ENCODE results near the gene SAPCD1.
A peak's percentile ranks its signal among the peaks of the same experiment; 100 is the strongest.

SAPCD1 gene

GRCh38 chr6:31725502-31726350 is 36.7 kb upstream of the SAPCD1 start:
- Mint-ChIP-seq H3K4me3 (no peak overlapping the region), H3K27me3 (no peaks in the 10 kb centered on the region), H3K9me3 (no peaks in the 10 kb centered on the region), H3K27ac (peak overlapping the region; percentile 56), H3K4me1 (ENCODE audit: low read depth) (peaks cover 60% of the 10 kb centered on the region), H3K36me3 (ENCODE audit: low read depth) (peaks cover 24% of the 10 kb centered on the region)

DNA sequence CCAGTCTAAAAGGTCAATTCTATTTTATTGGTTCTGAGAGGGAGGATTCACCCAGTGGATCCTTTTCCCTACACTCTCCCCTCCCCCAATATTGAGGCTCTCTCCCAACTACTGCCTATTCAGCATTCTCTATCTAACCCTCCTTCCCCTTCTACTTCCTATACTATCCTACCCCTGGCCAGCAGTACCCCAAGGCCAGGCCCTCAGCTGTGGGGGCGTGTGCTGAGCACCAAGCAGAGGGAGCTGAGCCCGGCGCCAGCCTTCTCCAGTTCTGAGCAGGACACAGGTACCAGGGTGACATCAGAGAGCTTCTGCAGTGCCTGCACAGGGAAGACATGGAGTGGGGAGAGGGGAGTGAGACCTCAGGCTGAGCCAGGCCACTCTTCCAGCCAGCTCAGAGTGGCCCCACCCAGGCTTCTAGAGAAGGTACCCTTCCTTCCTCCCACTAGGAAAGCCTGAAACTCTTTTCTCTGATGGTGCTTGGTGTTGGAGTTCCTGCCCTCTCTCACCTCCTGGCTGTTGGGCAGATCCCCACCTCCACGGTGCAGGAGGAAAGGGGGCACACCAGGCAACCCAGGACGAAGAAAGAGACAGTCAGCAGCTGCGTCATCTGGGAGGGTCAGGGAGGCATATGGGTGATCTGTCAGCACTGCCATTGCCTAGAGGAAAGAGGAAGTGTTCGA is 35.3 kb upstream of the SAPCD1 start:
- Mint-ChIP-seq H3K27me3 (no peaks in the 10 kb centered on the region), H3K27ac (peak overlapping the region; percentile 79), H3K36me3 (ENCODE audit: low read depth) (peaks cover 36% of the 10 kb centered on the region), H3K4me3 (peak overlapping the region; percentile 63), H3K9me3 (no peaks in the 10 kb centered on the region), H3K4me1 (ENCODE audit: low read depth) (peaks cover 65% of the 10 kb centered on the region)

DNA sequence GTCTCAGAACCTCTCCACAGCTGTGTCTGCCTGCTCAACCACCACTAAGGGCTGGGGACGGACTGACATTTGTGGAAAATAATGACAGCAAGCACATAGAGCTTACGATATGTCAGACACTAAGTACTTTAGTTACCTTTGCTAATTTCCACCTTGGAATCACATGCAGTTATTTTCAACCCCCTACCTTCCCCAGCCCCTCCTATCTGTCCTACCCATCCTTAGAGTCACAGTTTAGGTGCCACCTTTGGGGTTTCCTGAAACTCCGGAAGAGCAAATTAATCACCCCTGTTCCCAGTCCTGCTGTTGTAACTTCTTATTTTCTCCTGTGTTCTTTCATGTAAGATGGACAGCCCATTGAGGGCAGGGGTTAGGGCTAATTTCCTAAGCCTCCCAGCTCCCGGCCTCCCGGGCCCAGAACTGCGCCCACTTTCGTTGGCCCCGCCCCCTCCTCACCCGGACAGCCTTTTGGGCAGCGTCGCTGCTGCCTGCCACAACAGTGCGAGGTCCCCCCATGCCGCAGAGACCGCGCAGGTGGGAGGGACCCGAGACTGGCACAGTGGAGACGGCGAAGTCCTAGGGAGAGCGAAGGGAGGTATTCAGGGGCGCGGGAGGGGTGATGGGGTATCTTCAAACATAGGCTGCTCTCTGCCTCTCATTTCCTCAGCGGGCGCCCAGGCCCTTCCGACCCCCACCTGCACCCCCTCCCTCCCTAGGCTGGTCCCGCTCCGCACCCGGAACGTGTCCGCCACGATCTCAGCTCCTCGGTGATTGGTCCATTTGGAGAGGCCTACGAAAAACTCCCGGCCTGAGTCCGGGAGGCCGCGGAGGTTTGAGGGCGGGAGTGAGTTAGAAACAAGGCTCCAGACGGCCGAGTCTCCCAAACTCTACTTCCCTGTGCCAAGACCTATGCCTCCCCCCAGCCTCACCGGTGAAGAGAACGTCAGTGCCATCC is 34.5 kb upstream of the SAPCD1 start:
- Mint-ChIP-seq H3K27ac (peak overlapping the region; percentile 79), H3K4me1 (ENCODE audit: low read depth) (peaks cover 64% of the 10 kb centered on the region), H3K36me3 (ENCODE audit: low read depth) (peaks cover 43% of the 10 kb centered on the region), H3K27me3 (no peaks in the 10 kb centered on the region), H3K9me3 (no peaks in the 10 kb centered on the region), H3K4me3 (peak overlapping the region; percentile 63)

DNA sequence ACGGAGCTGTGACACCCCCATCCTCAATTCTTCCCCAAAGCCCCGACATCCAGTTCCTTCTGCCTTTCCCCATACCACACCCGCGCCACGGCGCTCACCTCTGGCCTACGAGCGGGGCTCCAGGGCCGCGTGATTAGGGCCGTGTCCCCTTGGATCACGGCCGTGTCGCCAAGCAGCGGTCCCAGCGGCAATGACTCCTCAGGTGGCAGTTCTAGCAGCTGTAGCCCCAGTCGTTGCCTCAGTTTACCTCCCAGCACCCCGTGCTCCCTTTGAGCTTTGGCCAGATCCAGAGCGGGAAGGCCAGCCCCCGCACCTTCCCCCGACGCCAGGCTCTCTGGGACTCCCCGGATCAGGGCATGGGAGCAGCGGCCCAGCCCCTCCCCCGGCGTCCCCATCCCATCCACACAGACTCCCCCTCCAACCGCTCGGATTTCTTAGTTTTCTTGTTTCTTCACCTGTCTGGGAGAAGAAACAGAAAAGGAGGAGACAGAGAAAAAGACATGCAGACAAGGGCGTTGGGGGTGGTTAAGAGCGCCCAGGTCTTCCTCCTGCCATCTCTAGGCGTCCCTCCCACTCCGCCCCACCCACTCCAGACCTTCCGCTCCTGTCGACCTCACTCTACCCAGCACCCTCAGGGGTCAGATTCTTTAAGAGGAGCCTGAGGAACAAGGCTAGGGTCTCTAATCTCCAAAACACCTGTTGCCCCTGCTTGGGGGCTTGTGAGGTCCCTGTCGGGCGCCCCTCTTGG is 33.5 kb upstream of the SAPCD1 start, which contains the start of gene DDAH2:
TSS of gene DDAH2 (minus strand) at position 533 of the 748 bp plus-strand sequence. CDS start at position 395, 138 bp downstream.
- Mint-ChIP-seq H3K9me3 (no peaks in the 10 kb centered on the region), H3K27me3 (no peaks in the 10 kb centered on the region), H3K4me1 (ENCODE audit: low read depth) (peaks cover 66% of the 10 kb centered on the region), H3K27ac (peak within 1 kb of the TSS; percentile 49), H3K4me3 (peak within 1 kb of the TSS; percentile 85), H3K36me3 (ENCODE audit: low read depth) (peaks cover 52% of the 10 kb centered on the region)

GRCh38 chr6:31729515-31729978 is 32.9 kb upstream of the SAPCD1 start:
- peaks cover 57% of the 10 kb centered on the region for H3K36me3 Mint-ChIP-seq (ENCODE audit: low read depth)
- peaks cover 72% of the 10 kb centered on the region for H3K4me1 Mint-ChIP-seq (ENCODE audit: low read depth)
- no peaks in the 10 kb centered on the region for H3K27me3 Mint-ChIP-seq
- no peaks in the 10 kb centered on the region for H3K9me3 Mint-ChIP-seq
- peak overlapping the region; percentile 49 for H3K27ac Mint-ChIP-seq
- H3K4me3 Mint-ChIP-seq, result peak overlapping the region; percentile 85

DNA sequence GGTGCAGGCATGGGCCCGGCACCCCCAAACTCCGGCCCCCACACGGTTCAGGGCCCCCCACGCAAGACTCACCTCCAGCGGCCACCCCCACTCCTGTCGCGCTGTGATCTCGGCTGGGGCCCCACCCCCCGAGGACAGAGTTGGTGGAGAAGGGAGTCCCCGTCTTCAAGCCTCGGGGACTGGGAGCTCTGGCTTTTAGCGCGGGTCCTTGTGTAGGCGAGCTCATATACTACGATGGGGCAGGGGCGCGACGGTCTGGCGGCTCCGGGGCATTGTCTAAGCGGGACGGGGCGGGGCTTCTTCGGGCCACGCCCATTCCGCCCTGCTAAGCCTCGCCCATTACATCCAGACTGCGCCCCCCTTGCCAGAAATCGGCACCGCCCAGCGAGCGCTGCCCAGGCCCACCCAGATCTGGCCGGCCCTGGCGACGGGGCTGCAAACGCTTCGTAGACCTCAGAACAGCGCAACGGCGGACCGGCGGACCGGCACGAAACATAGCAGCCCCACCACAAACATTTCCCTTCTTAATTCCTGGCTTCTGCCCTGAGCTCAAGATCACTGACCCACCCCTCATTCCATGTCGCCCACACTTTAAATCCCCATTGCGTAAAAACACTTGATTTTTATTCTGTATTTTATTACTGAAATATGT is 32.4 kb upstream of the SAPCD1 start:
- H3K36me3 Mint-ChIP-seq (ENCODE audit: low read depth), result peaks cover 61% of the 10 kb centered on the region
- H3K27ac Mint-ChIP-seq, result peak overlapping the region; percentile 32
- peaks cover 73% of the 10 kb centered on the region for H3K4me1 Mint-ChIP-seq (ENCODE audit: low read depth)
- no peaks in the 10 kb centered on the region for H3K9me3 Mint-ChIP-seq
- peak overlapping the region; percentile 85 for H3K4me3 Mint-ChIP-seq
- H3K27me3 Mint-ChIP-seq, result no peaks in the 10 kb centered on the region

DNA sequence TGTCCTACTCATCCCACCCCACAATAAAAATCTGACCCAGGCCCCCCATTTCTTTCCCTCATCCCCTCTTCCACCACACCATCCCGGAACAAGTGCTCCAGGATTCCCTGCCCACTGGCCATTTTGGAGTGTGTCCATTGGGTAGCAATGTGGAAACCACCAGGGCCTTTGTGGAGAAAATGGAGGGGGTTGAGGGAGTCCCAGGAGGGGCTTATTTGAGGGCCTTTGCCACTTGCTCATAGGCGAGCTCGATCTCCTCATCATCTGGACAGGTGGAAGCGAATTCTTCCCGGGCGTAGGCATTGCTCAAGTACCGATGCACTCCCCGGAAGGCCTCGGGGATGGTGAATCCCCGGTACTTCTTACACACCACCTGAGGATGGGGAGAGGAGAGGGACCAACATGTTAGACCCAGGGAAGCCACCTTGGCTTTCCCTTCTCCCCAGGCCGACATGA is 31.8 kb upstream of the SAPCD1 start:
- H3K4me3 Mint-ChIP-seq, result peak overlapping the region; percentile 85
- peaks cover 64% of the 10 kb centered on the region for H3K36me3 Mint-ChIP-seq (ENCODE audit: low read depth)
- H3K9me3 Mint-ChIP-seq, result no peaks in the 10 kb centered on the region
- peaks cover 71% of the 10 kb centered on the region for H3K4me1 Mint-ChIP-seq (ENCODE audit: low read depth)
- H3K27ac Mint-ChIP-seq, result peak overlapping the region; percentile 32
- H3K27me3 Mint-ChIP-seq, result no peaks in the 10 kb centered on the region

- Mint-ChIP-seq H3K27ac (peak overlapping the region; percentile 52), H3K4me1 (ENCODE audit: low read depth) (peaks cover 64% of the 10 kb centered on the region), H3K9me3 (no peaks in the 10 kb centered on the region), H3K27me3 (no peaks in the 10 kb centered on the region), H3K36me3 (ENCODE audit: low read depth) (peaks cover 59% of the 10 kb centered on the region), H3K4me3 (no peak overlapping the region)
Observed at GRCh38 chr6:31732029-31732428, 30.4 kb upstream of the SAPCD1 start.

DNA sequence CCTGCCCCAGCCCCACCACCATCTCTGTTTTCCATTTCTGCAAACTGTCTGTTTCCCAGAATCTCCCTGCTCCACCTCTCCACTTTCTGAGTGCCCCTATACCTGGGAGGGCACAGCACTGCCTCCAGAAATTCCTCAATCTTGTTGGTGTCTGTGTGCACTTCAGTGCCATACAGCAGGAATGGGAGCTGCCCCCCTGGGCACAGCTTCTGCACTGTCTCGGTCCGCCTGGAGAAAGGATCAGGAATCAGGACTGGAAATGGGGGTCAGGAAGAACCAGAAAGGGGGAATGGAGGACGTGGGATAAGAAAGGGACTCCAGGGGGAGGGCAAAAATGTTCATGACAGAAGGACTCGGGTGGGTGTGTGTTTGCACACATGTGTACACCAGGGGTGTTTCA is 28.7 kb upstream of the SAPCD1 start:
- Mint-ChIP-seq H3K36me3 (ENCODE audit: low read depth) (peaks cover 53% of the 10 kb centered on the region), H3K9me3 (no peaks in the 10 kb centered on the region), H3K27me3 (no peaks in the 10 kb centered on the region), H3K4me3 (peak overlapping the region; percentile 100), H3K4me1 (ENCODE audit: low read depth) (peaks cover 66% of the 10 kb centered on the region), H3K27ac (peak overlapping the region; percentile 58)

DNA sequence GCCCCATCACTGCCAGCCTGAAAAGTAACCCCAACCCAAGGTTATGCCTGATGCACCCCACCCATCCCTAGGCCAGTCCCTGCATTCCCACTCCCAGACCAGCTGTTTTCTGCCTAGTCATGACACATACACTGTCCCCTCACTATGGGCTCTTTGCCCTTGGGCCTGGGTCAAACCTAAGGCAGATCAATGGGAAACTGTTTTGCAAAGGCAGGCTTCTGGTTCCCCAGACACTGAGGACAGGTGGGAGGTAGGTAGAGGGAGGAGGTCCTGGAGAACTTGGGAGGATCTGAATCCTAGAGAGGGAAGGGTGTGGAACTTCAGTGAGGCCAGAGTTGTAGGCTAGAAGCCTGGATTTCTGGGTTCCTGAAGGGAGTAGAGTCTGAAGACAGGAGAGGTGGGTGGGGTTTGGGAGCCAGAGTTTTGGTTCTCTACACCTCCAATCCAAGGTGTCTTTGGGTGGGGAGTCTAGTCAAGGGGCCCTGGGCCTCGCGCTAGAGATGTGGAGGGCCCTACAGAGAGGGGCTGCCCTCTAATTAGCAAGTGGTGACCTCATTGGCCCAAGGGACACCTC is 28.1 kb upstream of the SAPCD1 start:
- H3K36me3 Mint-ChIP-seq (ENCODE audit: low read depth), result peaks cover 53% of the 10 kb centered on the region
- H3K27me3 Mint-ChIP-seq, result no peaks in the 10 kb centered on the region
- peak overlapping the region; percentile 80 for H3K27ac Mint-ChIP-seq
- peaks cover 66% of the 10 kb centered on the region for H3K4me1 Mint-ChIP-seq (ENCODE audit: low read depth)
- H3K9me3 Mint-ChIP-seq, result no peaks in the 10 kb centered on the region
- peak overlapping the region; percentile 100 for H3K4me3 Mint-ChIP-seq

GRCh38 chr6:31734821-31735406 is 27.5 kb upstream of the SAPCD1 start:
- peak overlapping the region; percentile 80 for H3K27ac Mint-ChIP-seq
- H3K9me3 Mint-ChIP-seq, result no peaks in the 10 kb centered on the region
- peaks cover 55% of the 10 kb centered on the region for H3K36me3 Mint-ChIP-seq (ENCODE audit: low read depth)
- peak overlapping the region; percentile 100 for H3K4me3 Mint-ChIP-seq
- H3K4me1 Mint-ChIP-seq (ENCODE audit: low read depth), result peaks cover 66% of the 10 kb centered on the region
- no peaks in the 10 kb centered on the region for H3K27me3 Mint-ChIP-seq

- peaks cover 57% of the 10 kb centered on the region for H3K36me3 Mint-ChIP-seq (ENCODE audit: low read depth)
- peaks cover 66% of the 10 kb centered on the region for H3K4me1 Mint-ChIP-seq (ENCODE audit: low read depth)
- H3K9me3 Mint-ChIP-seq, result no peaks in the 10 kb centered on the region
- H3K4me3 Mint-ChIP-seq, result peak within 1 kb of the TSS; percentile 100
- H3K27ac Mint-ChIP-seq, result peak within 1 kb of the TSS; percentile 80
- no peaks in the 10 kb centered on the region for H3K27me3 Mint-ChIP-seq
Observed at GRCh38 chr6:31736021-31736767, 26.3 kb upstream of the SAPCD1 start, which contains the start of gene CLIC1. Gene CLIC1, minus strand, starts transcription at chr6:31736530. Its CDS starts 230 bp downstream, at chr6:31736300.

All from stimulated activated naive CD8-positive, alpha-beta T cell treated with anti-CD3 and anti-CD28 coated beads, Interleukin-15, Interleukin-2, amounts not matched to agents 100 ng/mL and 50 ng/mL, for 24 hours (primary cell).